Measurements from ENCODE around the gene MUC5B. TPM values are rescaled to one million over a fixed set of nuclear protein-coding genes. Genes with fewer than 3 reads are reported as not detected.

The MUC5B gene
- total RNA-seq, 1 donor from 2014 or later: not detected

GRCh38 chr11:1297576-1298473, 75.0 kb downstream of the MUC5B start:
- no peak overlapping the region for H3K27ac Mint-ChIP-seq
- Histone ChIP-seq H3F3A (ENCODE audit: low read depth) (peaks cover 2% of the 10 kb centered on the region), H3K27ac (no peak overlapping the region), H3K27me3 (no peaks in the 10 kb centered on the region), H3K4me1 (peaks cover 5% of the 10 kb centered on the region), H3K4me2 (no peak overlapping the region), H3K36me3 (no peaks in the 10 kb centered on the region), H3K9me3 (ENCODE audit: low read depth) (no peaks in the 10 kb centered on the region), H3K4me3 (no peak overlapping the region), H3K79me2 (ENCODE audit: low read depth) (peaks cover 44% of the 10 kb centered on the region), H4K20me1 (ENCODE audit: low read depth) (peaks cover 40% of the 10 kb centered on the region), H3K9ac (no peak overlapping the region), H2AFZ (replicated peaks) (no peak overlapping the region)
- no peak for TF ChIP-seq EZH2phosphoT487 (IDR thresholded peaks at IDR 0.05)
- no peak for TF ChIP-seq CTCF (IDR thresholded peaks at IDR 0.05)
- TF ChIP-seq EZH2 (IDR thresholded peaks at IDR 0.05): no peak
- H3K27me3 Mint-ChIP-seq (ENCODE audit: insufficient read depth, low read depth): peaks cover 3% of the 10 kb centered on the region
- no peaks in the 10 kb centered on the region for H3K9me3 Mint-ChIP-seq
- no peak for DNase-seq (ENCODE audit: low spot score)
- H3K36me3 Mint-ChIP-seq: peaks cover 1% of the 10 kb centered on the region
- no peak overlapping the region for H3K4me3 Mint-ChIP-seq
- peaks cover 19% of the 10 kb centered on the region for H3K4me1 Mint-ChIP-seq

DNA sequence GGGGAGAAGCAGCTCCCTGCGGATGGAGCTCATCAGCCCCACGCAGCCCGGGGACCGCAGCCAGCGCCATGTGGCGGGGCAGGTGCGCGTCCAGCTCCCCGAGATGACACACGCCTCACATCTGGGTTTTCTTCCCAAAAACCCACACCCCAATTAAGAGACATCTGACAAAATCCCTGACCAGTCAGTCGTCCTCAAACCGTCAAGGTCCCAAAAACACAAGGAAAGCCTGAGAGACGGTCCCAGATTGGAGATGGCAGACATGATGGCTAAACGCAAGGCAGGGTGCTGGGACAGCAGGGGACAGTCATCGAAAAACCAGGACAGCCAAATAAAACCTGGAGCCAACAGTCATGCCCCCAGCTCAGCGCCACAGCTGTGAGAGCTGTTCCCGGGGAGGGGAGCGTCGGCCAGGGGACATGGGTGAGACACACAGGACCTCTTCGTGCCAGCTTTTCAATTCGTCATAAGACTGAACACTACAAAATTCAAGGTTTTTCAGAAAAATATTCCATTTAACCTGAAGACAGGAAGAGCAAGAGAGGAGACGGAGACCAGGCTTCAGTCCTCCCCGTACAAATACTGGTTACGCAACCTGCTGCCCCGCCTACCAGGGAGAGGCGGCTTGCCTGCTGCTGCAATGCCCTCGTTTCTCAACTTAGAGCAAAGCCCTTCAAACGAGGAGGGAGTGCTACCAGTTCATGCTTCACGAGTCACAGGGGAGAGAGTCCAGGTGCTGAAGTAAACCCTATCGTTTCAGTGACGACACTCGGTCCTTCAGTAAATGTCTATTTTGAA, 76.0 kb downstream of the MUC5B start:
- no peaks in the 10 kb centered on the region for H3K9me3 Mint-ChIP-seq
- H3K27ac Mint-ChIP-seq: no peak overlapping the region
- H3F3A ChIP-seq (ENCODE audit: low read depth): peaks cover 9% of the 10 kb centered on the region
- no peak overlapping the region for H3K27ac ChIP-seq
- peaks cover 3% of the 10 kb centered on the region for H3K27me3 Mint-ChIP-seq (ENCODE audit: insufficient read depth, low read depth)
- H4K20me1 ChIP-seq (ENCODE audit: low read depth): peaks cover 47% of the 10 kb centered on the region
- no peaks in the 10 kb centered on the region for H3K27me3 ChIP-seq
- no peak for TF ChIP-seq EZH2 (IDR thresholded peaks at IDR 0.05)
- no peak for TF ChIP-seq CTCF (IDR thresholded peaks at IDR 0.05)
- no peak for TF ChIP-seq EZH2phosphoT487 (IDR thresholded peaks at IDR 0.05)
- H3K4me3 Mint-ChIP-seq: no peak overlapping the region
- no peak overlapping the region for H3K4me3 ChIP-seq
- peaks cover 9% of the 10 kb centered on the region for H3K4me1 ChIP-seq
- peak; percentile 42 for DNase-seq (ENCODE audit: low spot score)
- no peak overlapping the region for H3K9ac ChIP-seq
- peaks cover 1% of the 10 kb centered on the region for H3K36me3 Mint-ChIP-seq
- H3K9me3 ChIP-seq (ENCODE audit: low read depth): no peaks in the 10 kb centered on the region
- H3K4me2 ChIP-seq: no peak overlapping the region
- H2AFZ ChIP-seq (replicated peaks): no peak overlapping the region
- H3K4me1 Mint-ChIP-seq: peaks cover 22% of the 10 kb centered on the region
- H3K36me3 ChIP-seq: no peaks in the 10 kb centered on the region
- H3K79me2 ChIP-seq (ENCODE audit: low read depth): peaks cover 48% of the 10 kb centered on the region

- Histone ChIP-seq H3K9ac (no peak overlapping the region), H3K79me2 (ENCODE audit: low read depth) (peaks cover 48% of the 10 kb centered on the region), H3K9me3 (ENCODE audit: low read depth) (no peaks in the 10 kb centered on the region), H3K4me3 (no peak overlapping the region), H4K20me1 (ENCODE audit: low read depth) (peaks cover 49% of the 10 kb centered on the region), H3K36me3 (no peaks in the 10 kb centered on the region), H3K4me2 (no peak overlapping the region), H2AFZ (replicated peaks) (no peak overlapping the region), H3K4me1 (peaks cover 9% of the 10 kb centered on the region), H3F3A (ENCODE audit: low read depth) (peaks cover 9% of the 10 kb centered on the region), H3K27ac (no peak overlapping the region), H3K27me3 (no peaks in the 10 kb centered on the region)
- TF ChIP-seq EZH2 (IDR thresholded peaks at IDR 0.05) (no peak), EZH2phosphoT487 (IDR thresholded peaks at IDR 0.05) (no peak), CTCF (IDR thresholded peaks at IDR 0.05) (no peak)
- no peaks in the 10 kb centered on the region for H3K9me3 Mint-ChIP-seq
- H3K4me3 Mint-ChIP-seq: no peak overlapping the region
- H3K27me3 Mint-ChIP-seq (ENCODE audit: insufficient read depth, low read depth): peaks cover 3% of the 10 kb centered on the region
- peaks cover 25% of the 10 kb centered on the region for H3K4me1 Mint-ChIP-seq
- DNase-seq (ENCODE audit: low spot score): no peak
- H3K36me3 Mint-ChIP-seq: peaks cover 1% of the 10 kb centered on the region
- H3K27ac Mint-ChIP-seq: no peak overlapping the region
These were observed 76.8 kb downstream of the MUC5B start for GRCh38 chr11:1299621-1300020.

Data from neural progenitor cell (in vitro differentiated cells).